Activated CD4-positive, alpha-beta memory T cell treated with anti-CD3 and anti-CD28 coated beads for 36 hours (primary cell): Measurements from ENCODE around the gene CFAP251. TPM values are rescaled to one million over a fixed set of nuclear protein-coding genes. Genes with fewer than 3 reads are reported as not detected.

Experiments used
- CTCF ChIA-PET: fragments of 350-600 bp; sonication (Branson Sonifier 250); formaldehyde crosslinking; loops from one replicate; lab custom pipeline; 2021; ENCODE audit warnings: antibody characterized with exemption, inconsistent platforms; lab: Charles Lee
- POLR2A ChIA-PET: fragments of 350-600 bp; sonication (Branson Sonifier 250); formaldehyde crosslinking; loops from one replicate; lab custom pipeline; 2021; ENCODE audit warnings: antibody characterized with exemption; lab: Charles Lee
- DNase-seq: peaks from one replicate; pipeline ENCODE4 v3.0.0-alpha.2; 2020
- H3K27ac Mint-ChIP-seq: one replicate; pipeline ENCODE4 v1.8.0; 2021; ENCODE audit warnings: mixed read lengths
- H3K27me3 Mint-ChIP-seq: one replicate; pipeline ENCODE4 v1.8.0; 2021; ENCODE audit warnings: mixed read lengths
- H3K36me3 Mint-ChIP-seq: one replicate; pipeline ENCODE4 v1.8.0; 2021; ENCODE audit warnings: mixed read lengths
- H3K4me1 Mint-ChIP-seq: one replicate; pipeline ENCODE4 v1.8.0; 2021; ENCODE audit warnings: low read depth, mixed read lengths
- H3K4me3 Mint-ChIP-seq: one replicate; pipeline ENCODE4 v1.8.0; 2021; ENCODE audit warnings: mild to moderate bottlenecking, mixed read lengths
- H3K9me3 Mint-ChIP-seq: one replicate; pipeline ENCODE4 v1.8.0; 2021; ENCODE audit warnings: mixed read lengths
- intact Hi-C: fragments of 100-400 bp; cut with micrococcal nuclease; formaldehyde crosslinking; loops from one replicate; pipeline ENCODE4 v1.15.1; 2023
- total RNA-seq, 2 experiments: library from RNA; stranded (reverse); gene quantifications; one replicate each; pipeline ENCODE4 v1.2.3, GENCODE V29; 2021

The CFAP251 gene
- total RNA-seq, 2 experiments from 2014 or later: 1.3 to 1.6 TPM

- Mint-ChIP-seq H3K27ac (no peak overlapping the region), H3K9me3 (no peaks in the 10 kb centered on the region), H3K36me3 (no peaks in the 10 kb centered on the region), H3K27me3 (no peaks in the 10 kb centered on the region), H3K4me1 (no peaks in the 10 kb centered on the region), H3K4me3 (no peak overlapping the region)
- POLR2A ChIA-PET: no interaction called here
- no peak for DNase-seq
- intact Hi-C loops: no loop called here
- CTCF ChIA-PET: no interaction called here
Measured at GRCh38 chr12:121930862-121931261, 12.5 kb downstream of the CFAP251 start.

- no peaks in the 10 kb centered on the region for H3K27me3 Mint-ChIP-seq
- no peaks in the 10 kb centered on the region for H3K9me3 Mint-ChIP-seq
- CTCF ChIA-PET: no interaction called here
- intact Hi-C loops: no loop called here
- H3K36me3 Mint-ChIP-seq: no peaks in the 10 kb centered on the region
- H3K4me3 Mint-ChIP-seq: no peak overlapping the region
- no peaks in the 10 kb centered on the region for H3K4me1 Mint-ChIP-seq
- DNase-seq: no peak
- no peak overlapping the region for H3K27ac Mint-ChIP-seq
- POLR2A ChIA-PET: no interaction called here
Measured at GRCh38 chr12:121932176-121932536, 13.8 kb downstream of the CFAP251 start.

DNA sequence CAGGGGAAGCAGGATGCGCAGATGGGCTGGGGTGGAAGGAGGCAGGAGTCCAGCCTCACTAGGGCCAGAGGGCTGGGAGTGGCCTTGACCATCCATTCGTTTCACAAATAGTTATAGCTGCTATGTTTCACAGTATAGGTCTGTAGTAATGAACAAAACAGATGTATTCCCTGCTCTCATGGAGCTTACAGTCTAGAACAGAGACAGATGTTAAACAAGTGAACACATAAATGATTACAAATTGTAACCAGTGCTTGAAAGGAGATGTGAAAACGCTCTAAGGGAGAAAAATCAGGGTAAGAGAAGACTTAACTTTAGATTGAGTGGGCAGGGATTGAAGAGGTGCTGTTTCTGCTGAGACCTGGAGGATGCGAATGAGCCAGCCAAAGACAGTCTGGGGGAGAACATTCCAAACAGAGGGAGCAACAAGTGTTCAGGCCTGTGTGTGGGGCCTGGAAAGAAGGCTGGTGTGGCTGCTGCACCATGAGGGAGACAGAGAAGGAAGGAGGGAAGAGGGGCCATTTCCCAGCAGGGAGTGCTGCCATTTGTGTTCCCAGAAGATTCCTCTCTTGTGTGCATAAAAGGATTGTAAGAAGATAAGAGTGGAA lies 14.6 kb downstream of the CFAP251 start:
- no peak for DNase-seq
- no peak overlapping the region for H3K27ac Mint-ChIP-seq
- no peak overlapping the region for H3K4me3 Mint-ChIP-seq
- no peaks in the 10 kb centered on the region for H3K27me3 Mint-ChIP-seq
- no peaks in the 10 kb centered on the region for H3K4me1 Mint-ChIP-seq
- ChIA-PET CTCF (interaction anchor here (1.1 kb wide), 1 partner anchor 15 kb away, joined by 4 read pairs; the partner anchor contains the start of gene CFAP251), POLR2A (no interaction called here)
- H3K9me3 Mint-ChIP-seq: no peaks in the 10 kb centered on the region
- intact Hi-C loops: no loop called here
- H3K36me3 Mint-ChIP-seq: no peaks in the 10 kb centered on the region

DNA sequence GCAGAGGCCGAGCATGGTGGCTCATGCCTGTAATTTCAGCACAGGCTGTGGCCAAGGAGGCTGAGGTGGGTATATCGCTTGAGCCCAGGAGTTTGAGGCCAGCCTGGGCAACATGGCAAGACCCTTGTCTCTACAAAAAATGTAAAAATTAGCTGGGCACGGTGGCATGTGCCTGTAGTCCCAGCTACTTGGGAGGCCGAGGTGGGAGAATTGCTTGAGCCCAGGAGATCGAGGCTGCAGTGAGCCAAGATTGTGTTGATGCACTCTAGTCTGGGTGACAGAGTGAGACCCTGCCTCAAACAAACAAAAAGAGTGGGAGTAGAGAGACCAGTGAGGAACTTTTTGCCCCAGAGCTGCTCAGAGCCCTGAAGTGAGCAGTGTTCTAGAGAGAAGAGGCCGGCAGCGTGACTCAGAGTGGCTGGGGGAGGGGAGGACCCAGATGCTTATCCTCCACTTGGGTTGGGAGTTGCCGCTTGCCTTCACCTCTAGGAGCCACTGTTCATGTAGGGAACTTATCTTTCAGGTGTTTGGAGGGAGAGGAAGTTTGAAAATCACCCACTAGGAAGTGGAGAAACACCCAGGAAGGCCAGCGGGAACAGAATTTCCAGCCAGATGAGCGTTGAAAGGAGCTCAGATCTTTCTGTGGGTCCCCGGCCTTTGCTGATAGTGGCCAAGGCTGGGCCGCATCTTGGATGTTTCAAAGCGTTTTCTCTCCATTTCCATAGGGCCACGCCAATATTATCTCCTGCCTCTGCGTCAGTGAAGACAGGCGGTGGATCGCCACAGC lies 15.3 kb downstream of the CFAP251 start:
- no peak for DNase-seq
- H3K27ac Mint-ChIP-seq: no peak overlapping the region
- POLR2A ChIA-PET: no interaction called here
- H3K27me3 Mint-ChIP-seq: no peaks in the 10 kb centered on the region
- CTCF ChIA-PET: interaction anchor here (0.6 to 1.1 kb wide), 2 partner anchors 16 to 173 kb away, joined by 3 to 4 read pairs; partner anchors contain the start of gene CFAP251
- H3K4me1 Mint-ChIP-seq: no peaks in the 10 kb centered on the region
- H3K4me3 Mint-ChIP-seq: no peak overlapping the region
- H3K9me3 Mint-ChIP-seq: no peaks in the 10 kb centered on the region
- H3K36me3 Mint-ChIP-seq: no peaks in the 10 kb centered on the region
- intact Hi-C loops: no loop called here

DNA sequence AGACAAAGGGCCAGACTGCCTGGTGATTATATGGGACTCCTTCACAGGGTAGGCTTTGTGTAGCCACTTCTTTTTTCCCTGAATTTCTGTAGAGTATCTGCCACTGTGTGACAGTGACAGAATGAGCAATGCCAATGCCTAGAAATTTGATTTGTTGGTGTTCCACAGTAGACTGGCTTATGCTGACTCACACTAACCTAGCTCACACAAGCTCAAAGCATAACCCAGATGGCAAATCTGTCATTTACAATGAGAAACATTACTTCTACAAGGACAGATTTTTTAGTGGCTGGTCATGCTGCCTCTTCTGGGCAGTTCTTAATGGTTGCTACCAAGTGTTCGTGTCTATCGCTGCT lies 15.9 kb downstream of the CFAP251 start:
- no peak overlapping the region for H3K27ac Mint-ChIP-seq
- H3K36me3 Mint-ChIP-seq: peaks cover 1% of the 10 kb centered on the region
- no peak for DNase-seq
- CTCF ChIA-PET: interaction anchor here (1.1 kb wide), 1 partner anchor 16 kb away, joined by 4 read pairs; the partner anchor contains the start of gene CFAP251
- no peaks in the 10 kb centered on the region for H3K9me3 Mint-ChIP-seq
- POLR2A ChIA-PET: no interaction called here
- H3K27me3 Mint-ChIP-seq: no peaks in the 10 kb centered on the region
- intact Hi-C loops: no loop called here
- no peak overlapping the region for H3K4me3 Mint-ChIP-seq
- no peaks in the 10 kb centered on the region for H3K4me1 Mint-ChIP-seq

GRCh38 chr12:121937654-121938053 lies 19.3 kb downstream of the CFAP251 start:
- no peak for DNase-seq
- peaks cover 1% of the 10 kb centered on the region for H3K36me3 Mint-ChIP-seq
- no peak overlapping the region for H3K27ac Mint-ChIP-seq
- H3K4me3 Mint-ChIP-seq: no peak overlapping the region
- intact Hi-C loops: no loop called here
- H3K4me1 Mint-ChIP-seq: no peaks in the 10 kb centered on the region
- ChIA-PET POLR2A (no interaction called here), CTCF (no interaction called here)
- no peaks in the 10 kb centered on the region for H3K27me3 Mint-ChIP-seq
- H3K9me3 Mint-ChIP-seq: no peaks in the 10 kb centered on the region

- no peak overlapping the region for H3K4me3 Mint-ChIP-seq
- POLR2A ChIA-PET: no interaction called here
- intact Hi-C loops: no loop called here
- H3K27ac Mint-ChIP-seq: no peak overlapping the region
- H3K9me3 Mint-ChIP-seq: no peaks in the 10 kb centered on the region
- no peaks in the 10 kb centered on the region for H3K4me1 Mint-ChIP-seq
- no peaks in the 10 kb centered on the region for H3K27me3 Mint-ChIP-seq
- CTCF ChIA-PET: no interaction called here
- peaks cover 1% of the 10 kb centered on the region for H3K36me3 Mint-ChIP-seq
- DNase-seq: no peak
Measured at GRCh38 chr12:121939186-121939585, 20.8 kb downstream of the CFAP251 start.

GRCh38 chr12:121939992-121940766 lies 21.8 kb downstream of the CFAP251 start:
- DNase-seq: no peak
- intact Hi-C loops: no loop called here
- ChIA-PET POLR2A (no interaction called here), CTCF (interaction anchor here (0.7 kb wide), 1 partner anchor 22 kb away, joined by 3 read pairs; the partner anchor contains the start of gene CFAP251)
- Mint-ChIP-seq H3K27ac (no peak overlapping the region), H3K36me3 (peaks cover 1% of the 10 kb centered on the region), H3K4me3 (no peak overlapping the region), H3K4me1 (no peaks in the 10 kb centered on the region), H3K9me3 (no peaks in the 10 kb centered on the region), H3K27me3 (no peaks in the 10 kb centered on the region)

- Mint-ChIP-seq H3K9me3 (no peaks in the 10 kb centered on the region), H3K27ac (no peak overlapping the region), H3K27me3 (no peaks in the 10 kb centered on the region), H3K4me1 (no peaks in the 10 kb centered on the region), H3K4me3 (no peak overlapping the region), H3K36me3 (peaks cover 1% of the 10 kb centered on the region)
- POLR2A ChIA-PET: no interaction called here
- CTCF ChIA-PET: no interaction called here
- intact Hi-C loops: no loop called here
- DNase-seq: no peak
Measured at GRCh38 chr12:121942145-121942718, 23.8 kb downstream of the CFAP251 start.

- POLR2A ChIA-PET: no interaction called here
- CTCF ChIA-PET: no interaction called here
- peaks cover under 1% of the 10 kb centered on the region for H3K36me3 Mint-ChIP-seq
- H3K27ac Mint-ChIP-seq: no peak overlapping the region
- intact Hi-C loops: no loop called here
- no peak for DNase-seq
- no peak overlapping the region for H3K4me3 Mint-ChIP-seq
- no peaks in the 10 kb centered on the region for H3K4me1 Mint-ChIP-seq
- H3K27me3 Mint-ChIP-seq: no peaks in the 10 kb centered on the region
- H3K9me3 Mint-ChIP-seq: no peaks in the 10 kb centered on the region
Measured at GRCh38 chr12:121943926-121944325, 25.5 kb downstream of the CFAP251 start.

GRCh38 chr12:121946313-121947025 lies 28.1 kb downstream of the CFAP251 start:
- Mint-ChIP-seq H3K27me3 (peaks cover 1% of the 10 kb centered on the region), H3K4me3 (no peak overlapping the region), H3K36me3 (no peaks in the 10 kb centered on the region), H3K9me3 (no peaks in the 10 kb centered on the region), H3K4me1 (no peaks in the 10 kb centered on the region), H3K27ac (no peak overlapping the region)
- POLR2A ChIA-PET: no interaction called here
- DNase-seq: no peak
- CTCF ChIA-PET: interaction anchor here (1.1 kb wide), 2 partner anchors 152 to 320 kb away, joined by 3 to 5 read pairs; no protein-coding TSS in a partner anchor
- intact Hi-C loops: no loop called here
